ENCODE data around the gene ENPP6.
"Not testable (repeated sequence)": the region's sequence is repeated elsewhere in the genome, so short reads cannot be mapped to it uniquely, and the experiment has no call there.

Gene ENPP6

GRCh38 chr4:184146951-184147350 lies 70.7 kb downstream of the ENPP6 start:
- DNase-seq: no peak

- no peak for DNase-seq
Measured at GRCh38 chr4:184145596-184145995, 72.1 kb downstream of the ENPP6 start.

GRCh38 chr4:184143770-184144564 lies 73.7 kb downstream of the ENPP6 start:
- DNase-seq: no peak

- no peak for DNase-seq
Measured at GRCh38 chr4:184142121-184143000, 75.3 kb downstream of the ENPP6 start.

GRCh38 chr4:184140901-184141300 lies 76.8 kb downstream of the ENPP6 start:
- DNase-seq: not testable (repeated sequence)

GRCh38 chr4:184136525-184136924 lies 81.1 kb downstream of the ENPP6 start:
- no peak for DNase-seq

GRCh38 chr4:184126800-184127199 lies 90.9 kb downstream of the ENPP6 start:
- DNase-seq: no peak

- DNase-seq: no peak
Measured at GRCh38 chr4:184122631-184123408, 94.9 kb downstream of the ENPP6 start.

GRCh38 chr4:184120549-184121127 lies 97.0 kb downstream of the ENPP6 start:
- no peak for DNase-seq

- no peak for DNase-seq
Measured at GRCh38 chr4:184117662-184118199, 99.9 kb downstream of the ENPP6 start.

- no peak for DNase-seq
Measured at GRCh38 chr4:184115399-184115798, 102.3 kb downstream of the ENPP6 start.

- DNase-seq: no peak
Measured at GRCh38 chr4:184114431-184114830, 103.2 kb downstream of the ENPP6 start.

- DNase-seq: no peak
Measured at GRCh38 chr4:184112006-184112550, 105.6 kb downstream of the ENPP6 start.

GRCh38 chr4:184111233-184111832 lies 106.3 kb downstream of the ENPP6 start:
- no peak for DNase-seq

- no peak for DNase-seq
Measured at GRCh38 chr4:184110452-184111224, 107.0 kb downstream of the ENPP6 start.

- DNase-seq: no peak
Measured at GRCh38 chr4:184108006-184108501, 109.6 kb downstream of the ENPP6 start.

GRCh38 chr4:184104419-184105101 lies 113.1 kb downstream of the ENPP6 start:
- DNase-seq: no peak

- DNase-seq: no peak
Measured at GRCh38 chr4:184103527-184104264, 114.0 kb downstream of the ENPP6 start.

GRCh38 chr4:184102927-184103326 lies 114.7 kb downstream of the ENPP6 start:
- DNase-seq: no peak

All from MV-4-11 (cell line).